OCI-LY3 (cell line): Measurements from ENCODE around the gene CYP2D6.
"Not testable (repeated sequence)": the region's sequence is repeated elsewhere in the genome, so short reads cannot be mapped to it uniquely, and the experiment has no call there.

Experiments used
- H2AFZ ChIP-seq: fragments of 200-600, 300-600 bp; shearing (Covaris generic); 2 replicates; pipeline ENCODE4 v1.6.0; 2014; ENCODE audit warnings: antibody characterized with exemption, low read depth, low read length
- H3K27ac ChIP-seq: fragments of 200-600, 300-600 bp; sonication (generic); 2 replicates; pipeline ENCODE4 v1.5.1; 2014; ENCODE audit warnings: mild to moderate bottlenecking, low read length, moderate library complexity, mixed read lengths
- H3K27me3 ChIP-seq: fragments of 200-600, 300-600 bp; sonication (generic); 2 replicates; pipeline ENCODE4 v1.6.1; 2014; ENCODE audit warnings: low read depth, low read length, mixed read lengths
- H3K36me3 ChIP-seq: fragments of 200-600, 300-600 bp; sonication (generic); replicated peaks from 2 replicates; pipeline ENCODE3; 2014; ENCODE audit warnings: low read depth, low read length, mixed read lengths
- H3K4me1 ChIP-seq: fragments of 300-600, 200-600 bp; sonication (generic); 2 replicates; pipeline ENCODE4 v1.6.1; 2014; ENCODE audit warnings: low read length, mixed read lengths
- H3K4me2 ChIP-seq: fragments of 200-600, 300-600 bp; sonication (generic); 2 replicates; pipeline ENCODE4 v1.6.1; 2014; ENCODE audit warnings: low read length, mixed read lengths
- H3K4me3 ChIP-seq: fragments of 300-600, 200-600 bp; sonication (generic); 2 replicates; pipeline ENCODE4 v1.5.1; 2014; ENCODE audit warnings: antibody characterized with exemption, mild to moderate bottlenecking, low read length, moderate library complexity
- H3K79me2 ChIP-seq: fragments of 300-600, 200-600 bp; shearing (Covaris generic); 2 replicates; pipeline ENCODE4 v1.6.1; 2014; ENCODE audit warnings: mild to moderate bottlenecking, low read length, mixed read lengths
- H3K9ac ChIP-seq: fragments of 300-600, 200-600 bp; shearing (Covaris generic); 2 replicates; pipeline ENCODE4 v1.6.0; 2014; ENCODE audit warnings: mild to moderate bottlenecking, low read length, moderate library complexity
- H3K9me3 ChIP-seq: fragments of 200-600, 300-600 bp; shearing (Covaris generic); 2 replicates; pipeline ENCODE4 v1.6.1; 2014; ENCODE audit warnings: low read length, mixed read lengths; ENCODE audit not compliant: insufficient read depth
- H4K20me1 ChIP-seq: fragments of 200-600, 300-600 bp; sonication (generic); 2 replicates; pipeline ENCODE4 v1.6.1; 2016; ENCODE audit warnings: low read length, mixed read lengths; ENCODE audit not compliant: insufficient read depth
- CTCF ChIP-seq: fragments of 200-600, 300-600 bp; sonication (generic); IDR thresholded peaks from 2 replicates; pipeline ENCODE4 v1.5.1; 2014; ENCODE audit warnings: antibody characterized with exemption, low read length, low read depth
- EZH2phosphoT487 ChIP-seq: fragments of 200-600 bp; shearing (Covaris generic); IDR thresholded peaks from 2 replicates; pipeline ENCODE4 v1.6.1; 2018; ENCODE audit warnings: antibody characterized with exemption, mixed run types, low read depth

Gene CYP2D6

DNA sequence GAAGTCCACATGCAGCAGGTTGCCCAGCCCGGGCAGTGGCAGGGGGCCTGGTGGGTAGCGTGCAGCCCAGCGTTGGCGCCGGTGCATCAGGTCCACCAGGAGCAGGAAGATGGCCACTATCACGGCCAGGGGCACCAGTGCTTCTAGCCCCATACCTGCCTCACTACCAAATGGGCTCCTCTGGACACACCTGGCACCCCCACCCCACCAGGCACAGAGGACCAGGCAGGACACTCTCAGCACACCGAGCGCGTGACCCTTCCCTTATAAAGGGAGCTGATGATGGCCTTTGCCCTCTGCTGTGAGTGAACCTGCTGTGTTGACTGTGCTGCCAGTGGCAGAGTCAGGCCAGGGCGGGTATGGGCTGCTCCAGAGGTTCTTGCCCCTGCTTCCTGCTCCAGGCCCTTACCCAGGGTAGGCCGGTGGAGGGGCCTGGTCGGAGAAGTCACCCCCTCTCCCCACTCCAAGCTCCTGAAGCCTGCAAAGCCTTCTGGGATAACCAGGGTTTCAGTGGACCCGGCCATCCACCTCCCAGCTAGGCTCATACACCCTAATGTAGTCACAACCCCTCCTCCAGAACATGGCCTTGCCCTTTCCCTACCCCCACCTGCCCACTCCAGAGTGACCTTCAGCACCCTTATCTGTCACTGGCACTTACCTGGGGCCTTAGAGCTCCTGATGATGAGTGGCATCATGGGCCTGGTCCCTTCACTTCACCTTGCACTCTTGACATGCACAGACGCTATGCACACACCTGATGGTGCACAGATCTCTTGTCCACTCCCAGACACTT is at the start of gene CYP2D6:
CYP2D6 (minus strand) TSS at position 172 of the 793 bp plus-strand sequence; CDS start at position 153, 19 bp downstream.
- not testable (repeated sequence) for H3K27me3 ChIP-seq, H4K20me1 ChIP-seq, H3K4me3 ChIP-seq, H3K36me3 ChIP-seq, H2AFZ ChIP-seq, H3K9ac ChIP-seq, H3K4me1 ChIP-seq, H3K9me3 ChIP-seq, H3K4me2 ChIP-seq, H3K27ac ChIP-seq, H3K79me2 ChIP-seq

DNA sequence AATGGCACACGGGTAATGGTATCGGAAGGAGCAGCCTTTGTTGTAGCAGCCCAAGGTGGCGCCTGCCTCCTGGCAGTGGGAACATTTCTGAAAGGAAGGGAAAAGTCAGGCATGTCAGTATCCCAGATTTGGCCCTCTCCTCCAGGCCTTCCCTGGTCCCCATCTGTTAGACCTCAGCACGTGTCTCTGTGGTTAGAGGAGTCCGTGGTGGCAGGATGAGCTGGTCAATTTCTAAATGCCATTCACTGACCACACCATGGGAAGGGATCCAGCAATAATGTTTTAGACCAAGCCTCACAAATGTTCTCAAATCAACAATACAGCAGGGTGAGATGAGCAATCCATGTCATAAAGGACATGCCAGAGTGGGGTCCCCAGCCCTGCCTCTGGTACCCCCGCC is 49.0 kb upstream of the CYP2D6 start:
- Histone ChIP-seq H3K4me2 (no peak overlapping the region), H4K20me1 (peaks cover 59% of the 10 kb centered on the region), H3K36me3 (peaks cover 16% of the 10 kb centered on the region), H3K79me2 (peaks cover 60% of the 10 kb centered on the region), H3K9ac (no peak overlapping the region), H3K4me1 (peaks cover 23% of the 10 kb centered on the region), H2AFZ (no peak overlapping the region), H3K27me3 (no peaks in the 10 kb centered on the region), H3K9me3 (no peaks in the 10 kb centered on the region), H3K27ac (no peak overlapping the region), H3K4me3 (no peak overlapping the region)
- TF ChIP-seq CTCF (no peak), EZH2phosphoT487 (no peak)

- H4K20me1 ChIP-seq, result peaks cover 60% of the 10 kb centered on the region
- H3K27ac ChIP-seq, result no peak overlapping the region
- H3K9ac ChIP-seq, result no peak overlapping the region
These were observed 48.4 kb upstream of the CYP2D6 start for GRCh38 chr22:42178910-42179519.

DNA sequence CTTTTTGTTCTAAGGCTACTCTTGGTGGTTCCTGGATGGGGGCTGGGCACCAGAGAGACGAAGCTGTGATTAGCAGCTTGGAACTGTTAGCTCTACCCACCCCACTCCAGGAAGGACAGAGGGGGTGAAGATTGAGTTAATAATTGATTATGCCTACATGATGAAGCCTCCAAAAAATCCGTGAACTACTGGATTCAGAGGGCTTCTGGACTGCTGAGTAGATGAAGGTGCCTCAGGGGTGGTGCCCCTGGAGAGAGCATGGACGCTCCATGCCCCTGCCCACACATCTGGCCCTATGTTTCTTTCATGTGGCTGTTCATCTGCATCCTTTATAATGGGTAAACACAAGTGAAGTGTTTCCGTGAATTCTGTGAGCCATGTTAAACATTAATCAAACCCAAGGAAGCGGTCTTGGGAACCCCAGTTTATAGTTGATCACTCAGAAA is 47.3 kb upstream of the CYP2D6 start:
- peaks cover 58% of the 10 kb centered on the region for H4K20me1 ChIP-seq
- no peak overlapping the region for H3K4me2 ChIP-seq

More at GRCh38 chr22:42178910-42179519, 48.4 kb upstream of the CYP2D6 start:
- Histone ChIP-seq H3K27me3 (no peaks in the 10 kb centered on the region), H3K9me3 (no peaks in the 10 kb centered on the region), H2AFZ (no peak overlapping the region), H3K36me3 (peaks cover 16% of the 10 kb centered on the region), H3K4me2 (no peak overlapping the region), H3K4me1 (peaks cover 17% of the 10 kb centered on the region), H3K4me3 (no peak overlapping the region), H3K79me2 (peaks cover 55% of the 10 kb centered on the region)
- TF ChIP-seq EZH2phosphoT487 (no peak), CTCF (no peak)

More for the DNA sequence above, 47.3 kb upstream of the CYP2D6 start:
- Histone ChIP-seq H3K9ac (no peak overlapping the region), H2AFZ (no peak overlapping the region), H3K27ac (no peak overlapping the region), H3K9me3 (no peaks in the 10 kb centered on the region), H3K27me3 (no peaks in the 10 kb centered on the region), H3K36me3 (peaks cover 16% of the 10 kb centered on the region), H3K79me2 (peaks cover 54% of the 10 kb centered on the region), H3K4me1 (peaks cover 19% of the 10 kb centered on the region), H3K4me3 (no peak overlapping the region)
- TF ChIP-seq EZH2phosphoT487 (no peak), CTCF (no peak)
